Vagina (tissue), 2 donors: ENCODE results near the gene ITPK1.

ENCODE experiments used
- CTCF ChIP-seq, 3 experiments: fragments of 450-650 bp in 2 of 3; fragments of 200-600 bp in 1 of 3; sonication (generic) in 1 of 3; IDR thresholded peaks; one replicate each; pipeline ENCODE4 v1.5.1; 2017 to 2019; ENCODE audit warnings: antibody characterized with exemption in 3 of 3, mild to moderate bottlenecking in 2 of 3, moderate library complexity in 2 of 3
- POLR2A ChIP-seq, 2 donors: fragments of 450-650 bp; IDR thresholded peaks; one replicate each; pipeline ENCODE4 v1.6.1; 2017; ENCODE audit warnings: antibody characterized with exemption in 2 of 2, mild to moderate bottlenecking in 2 of 2, moderate library complexity in 2 of 2

GRCh38 chr14:93050761-93051160 is 65.0 kb downstream of the ITPK1 start:
- TF ChIP-seq CTCF (IDR thresholded peaks at IDR 0.05), result no peak
- TF ChIP-seq POLR2A (IDR thresholded peaks at IDR 0.05), result no peak
